Raji (cell line): ENCODE data around the gene PCDH8.

Source experiments
- POLR2A ChIP-seq: IDR thresholded peaks from 2 replicates; pipeline ENCODE4 v1.6.1; 2011; ENCODE audit warnings: low read depth, low read length, control low read depth; ENCODE audit not compliant: insufficient read depth

PCDH8 gene

GRCh38 chr13:52848455-52849195 lies at the start of gene PCDH8:
Gene PCDH8 (minus strand): TSS chr13:52848640. CDS start chr13:52848436, 204 bp downstream.
- no peak for TF ChIP-seq POLR2A

GRCh38 chr13:52896827-52897659 lies 48.6 kb upstream of the PCDH8 start:
- no peak for TF ChIP-seq POLR2A

GRCh38 chr13:52894413-52894812 lies 46.0 kb upstream of the PCDH8 start:
- no peak for TF ChIP-seq POLR2A

GRCh38 chr13:52892925-52893324 lies 44.5 kb upstream of the PCDH8 start:
- no peak for TF ChIP-seq POLR2A

GRCh38 chr13:52891706-52892105 lies 43.3 kb upstream of the PCDH8 start:
- TF ChIP-seq POLR2A, result no peak

- TF ChIP-seq POLR2A, result no peak
These were observed 38.7 kb upstream of the PCDH8 start for GRCh38 chr13:52887165-52887564.

GRCh38 chr13:52885141-52885540 lies 36.7 kb upstream of the PCDH8 start:
- TF ChIP-seq POLR2A, result no peak

GRCh38 chr13:52884429-52885010 lies 36.1 kb upstream of the PCDH8 start:
- TF ChIP-seq POLR2A, result no peak

- no peak for TF ChIP-seq POLR2A
These were observed 34.3 kb upstream of the PCDH8 start for GRCh38 chr13:52882785-52883184.

GRCh38 chr13:52879950-52880741 lies 31.7 kb upstream of the PCDH8 start:
- TF ChIP-seq POLR2A, result no peak

GRCh38 chr13:52878831-52879230 lies 30.4 kb upstream of the PCDH8 start:
- no peak for TF ChIP-seq POLR2A

- TF ChIP-seq POLR2A, result no peak
These were observed 21.7 kb upstream of the PCDH8 start for GRCh38 chr13:52870143-52870542.

- TF ChIP-seq POLR2A, result no peak
These were observed 21.2 kb upstream of the PCDH8 start for GRCh38 chr13:52869621-52870020.

GRCh38 chr13:52869050-52869449 lies 20.6 kb upstream of the PCDH8 start:
- TF ChIP-seq POLR2A, result no peak

GRCh38 chr13:52868190-52868589 lies 19.8 kb upstream of the PCDH8 start:
- TF ChIP-seq POLR2A, result no peak

GRCh38 chr13:52864941-52865340 lies 16.5 kb upstream of the PCDH8 start:
- no peak for TF ChIP-seq POLR2A
